SK-N-SH treated with all-trans-retinoic acid at 6 μM for 48 hours (cell line): ENCODE measurements around the gene CCDC188.

Experiments used
- ATAC-seq: fragments of 200-7000 bp; cut with Tn5 transposase; 3 replicates; pipeline ENCODE4 v1.9.1; 2020; ENCODE audit warnings: mild to moderate bottlenecking, moderate library complexity
- ARNTL ChIP-seq: fragments of 450-650 bp; formaldehyde crosslinking; IDR thresholded peaks from 2 replicates; pipeline ENCODE4 v1.5.0; 2020; ENCODE audit warnings: low read depth, mild to moderate bottlenecking, moderate library complexity, borderline replicate concordance
- BACH2 ChIP-seq: fragments of 250-450 bp; sonication (Bioruptor Pico); IDR thresholded peaks from 2 replicates; pipeline ENCODE4 v1.9.0; 2021; ENCODE audit warnings: mild to moderate bottlenecking, borderline replicate concordance
- CSDC2 ChIP-seq: fragments of 250-450 bp; sonication (Bioruptor Pico); IDR thresholded peaks from 2 replicates; pipeline ENCODE4 v1.5.0; 2020; ENCODE audit warnings: mild to moderate bottlenecking, moderate library complexity
- CSRNP3 ChIP-seq: fragments of 250-450 bp; sonication (Bioruptor Pico); IDR thresholded peaks from 2 replicates; pipeline ENCODE4 v1.5.1; 2021; ENCODE audit warnings: mild to moderate bottlenecking, moderate library complexity
- GLIS3 ChIP-seq: fragments of 250-450 bp; sonication (Bioruptor Pico); IDR thresholded peaks from 2 replicates; pipeline ENCODE4 v1.5.0; 2020; ENCODE audit warnings: mild to moderate bottlenecking, moderate library complexity
- ISL1 ChIP-seq: fragments of 250-450 bp; sonication (Bioruptor Pico); IDR thresholded peaks from 2 replicates; pipeline ENCODE4 v2.1.2; 2022; ENCODE audit warnings: mild to moderate bottlenecking, moderate library complexity
- OSR1 ChIP-seq: fragments of 250-450 bp; sonication (Bioruptor Pico); IDR thresholded peaks from 2 replicates; pipeline ENCODE4 v1.8.0; 2022; ENCODE audit warnings: moderate library complexity, mild to moderate bottlenecking, inconsistent platforms
- PATZ1 ChIP-seq: fragments of 250-450 bp; sonication (Bioruptor Pico); IDR thresholded peaks from 2 replicates; pipeline ENCODE4 v1.8.0; 2020; ENCODE audit warnings: mild to moderate bottlenecking, moderate library complexity, borderline replicate concordance
- POU6F1 ChIP-seq: fragments of 250-450 bp; sonication (Bioruptor Pico); IDR thresholded peaks from 2 replicates; pipeline ENCODE4 v1.8.0; 2021; ENCODE audit warnings: low read depth, mild to moderate bottlenecking, moderate library complexity, borderline replicate concordance
- PPARA ChIP-seq: fragments of 250-450 bp; sonication (Bioruptor Pico); IDR thresholded peaks from 2 replicates; pipeline ENCODE4 v1.5.0; 2020; ENCODE audit warnings: mild to moderate bottlenecking, borderline replicate concordance
- TCF4 ChIP-seq: fragments of 250-450 bp; sonication (Bioruptor Pico); IDR thresholded peaks from 2 replicates; pipeline ENCODE4 v1.8.0; 2021; ENCODE audit warnings: mild to moderate bottlenecking, moderate library complexity, borderline replicate concordance
- TOX ChIP-seq: fragments of 250-450 bp; sonication (Bioruptor Pico); IDR thresholded peaks from 2 replicates; pipeline ENCODE4 v1.8.0; 2021; ENCODE audit warnings: mild to moderate bottlenecking, moderate library complexity, borderline replicate concordance
- ZC3H10 ChIP-seq: fragments of 250-450 bp; sonication (Bioruptor Pico); IDR thresholded peaks from 2 replicates; pipeline ENCODE4 v1.5.1; 2021; ENCODE audit warnings: mild to moderate bottlenecking, moderate library complexity
- ZFP3 ChIP-seq: fragments of 250-450 bp; sonication (Bioruptor Pico); IDR thresholded peaks from 2 replicates; pipeline ENCODE4 v1.5.0; 2020; ENCODE audit warnings: mild to moderate bottlenecking, moderate library complexity
- ZFP30 ChIP-seq: fragments of 450-650 bp; formaldehyde crosslinking; IDR thresholded peaks from 2 replicates; pipeline ENCODE4 v1.5.0; 2022; ENCODE audit warnings: mild to moderate bottlenecking, moderate library complexity
- ZNF565 ChIP-seq: fragments of 450-650 bp; formaldehyde crosslinking; conservative IDR thresholded peaks from 2 replicates; pipeline ENCODE4 v1.5.0; 2020; ENCODE audit warnings: low read depth, mild to moderate bottlenecking, moderate library complexity
- ZNF8 ChIP-seq: fragments of 450-650 bp; formaldehyde crosslinking; IDR thresholded peaks from 2 replicates; pipeline ENCODE4 v1.5.0; 2020; ENCODE audit warnings: mild to moderate bottlenecking, moderate library complexity
- TF ChIP-seq, protein P1 (sequence below): fragments of 250-450 bp; sonication (Bioruptor Pico); IDR thresholded peaks from 2 replicates; pipeline ENCODE4 v1.5.0; 2020; ENCODE audit warnings: mild to moderate bottlenecking, moderate library complexity

Gene CCDC188

GRCh38 chr22:20192293-20192971 is 41.6 kb upstream of the CCDC188 start:
- TF ChIP-seq ZC3H10 (CRISPR knock-in tag) (no peak), ZNF565 (CRISPR knock-in tag) (no peak), ZFP30 (CRISPR knock-in tag) (no peak), GLIS3 (CRISPR knock-in tag) (no peak), OSR1 (CRISPR knock-in tag) (no peak), TCF4 (CRISPR knock-in tag) (no peak), PATZ1 (no peak), POU6F1 (CRISPR knock-in tag) (no peak), BACH2 (CRISPR knock-in tag) (no peak), CSRNP3 (CRISPR knock-in tag) (no peak)
- TF ChIP-seq, protein P1, sequence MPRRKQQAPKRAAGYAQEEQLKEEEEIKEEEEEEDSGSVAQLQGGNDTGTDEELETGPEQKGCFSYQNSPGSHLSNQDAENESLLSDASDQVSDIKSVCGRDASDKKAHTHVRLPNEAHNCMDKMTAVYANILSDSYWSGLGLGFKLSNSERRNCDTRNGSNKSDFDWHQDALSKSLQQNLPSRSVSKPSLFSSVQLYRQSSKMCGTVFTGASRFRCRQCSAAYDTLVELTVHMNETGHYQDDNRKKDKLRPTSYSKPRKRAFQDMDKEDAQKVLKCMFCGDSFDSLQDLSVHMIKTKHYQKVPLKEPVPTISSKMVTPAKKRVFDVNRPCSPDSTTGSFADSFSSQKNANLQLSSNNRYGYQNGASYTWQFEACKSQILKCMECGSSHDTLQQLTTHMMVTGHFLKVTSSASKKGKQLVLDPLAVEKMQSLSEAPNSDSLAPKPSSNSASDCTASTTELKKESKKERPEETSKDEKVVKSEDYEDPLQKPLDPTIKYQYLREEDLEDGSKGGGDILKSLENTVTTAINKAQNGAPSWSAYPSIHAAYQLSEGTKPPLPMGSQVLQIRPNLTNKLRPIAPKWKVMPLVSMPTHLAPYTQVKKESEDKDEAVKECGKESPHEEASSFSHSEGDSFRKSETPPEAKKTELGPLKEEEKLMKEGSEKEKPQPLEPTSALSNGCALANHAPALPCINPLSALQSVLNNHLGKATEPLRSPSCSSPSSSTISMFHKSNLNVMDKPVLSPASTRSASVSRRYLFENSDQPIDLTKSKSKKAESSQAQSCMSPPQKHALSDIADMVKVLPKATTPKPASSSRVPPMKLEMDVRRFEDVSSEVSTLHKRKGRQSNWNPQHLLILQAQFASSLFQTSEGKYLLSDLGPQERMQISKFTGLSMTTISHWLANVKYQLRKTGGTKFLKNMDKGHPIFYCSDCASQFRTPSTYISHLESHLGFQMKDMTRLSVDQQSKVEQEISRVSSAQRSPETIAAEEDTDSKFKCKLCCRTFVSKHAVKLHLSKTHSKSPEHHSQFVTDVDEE (CRISPR knock-in tag): no peak
- ATAC-seq: no peak

DNA sequence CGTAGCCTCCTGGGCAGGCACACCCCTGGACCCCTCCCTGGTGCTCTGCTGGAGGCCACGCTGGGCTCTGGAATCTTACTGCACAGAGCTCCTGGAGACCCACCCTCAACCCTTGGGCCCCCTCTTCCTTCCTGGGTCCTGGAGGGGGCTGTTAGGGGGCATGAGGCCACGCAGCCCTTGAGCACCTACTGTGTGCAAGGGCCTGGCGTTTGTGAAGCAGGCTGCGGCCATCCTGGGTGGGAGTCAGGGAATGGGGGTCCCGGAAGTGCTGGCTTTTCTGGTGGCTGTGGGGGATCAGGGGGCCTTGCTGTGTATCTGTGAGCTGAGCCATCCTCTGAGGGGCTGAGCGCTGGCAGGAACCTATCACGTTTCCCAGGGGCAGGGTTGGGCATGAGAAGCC is 40.9 kb upstream of the CCDC188 start:
- no peak for TF ChIP-seq OSR1 (CRISPR knock-in tag)
- TF ChIP-seq CSDC2 (CRISPR knock-in tag): no peak
- no peak for TF ChIP-seq CSRNP3 (CRISPR knock-in tag)
- no peak for TF ChIP-seq ISL1 (CRISPR knock-in tag)
- TF ChIP-seq ZFP3 (CRISPR knock-in tag): no peak
- TF ChIP-seq TOX: no peak
- ATAC-seq: no peak

- ATAC-seq: no peak
- no peak for TF ChIP-seq PPARA (CRISPR knock-in tag)
- TF ChIP-seq ZFP3 (CRISPR knock-in tag): no peak
- TF ChIP-seq ZC3H10 (CRISPR knock-in tag): no peak
- TF ChIP-seq OSR1 (CRISPR knock-in tag): no peak
- TF ChIP-seq PATZ1: no peak
- no peak for TF ChIP-seq ISL1 (CRISPR knock-in tag)
- no peak for TF ChIP-seq ZNF8
- TF ChIP-seq ARNTL: no peak
- TF ChIP-seq CSDC2 (CRISPR knock-in tag): no peak
- no peak for TF ChIP-seq TCF4 (CRISPR knock-in tag)
- TF ChIP-seq, all 23 proteins: peak for 0
Measured at GRCh38 chr22:20191000-20191515, 40.2 kb upstream of the CCDC188 start.
